Loucy (cell line): Measurements from ENCODE around the gene EML2.

ENCODE experiments used
- EZH2phosphoT487 ChIP-seq: fragments of 200-600 bp; IDR thresholded peaks from 2 replicates; pipeline ENCODE4 v1.6.1; 2018; ENCODE audit warnings: antibody characterized with exemption, mild to moderate bottlenecking, moderate library complexity, borderline replicate concordance
- TF ChIP-seq, protein P1 (sequence below): fragments of 200-600 bp; sonication (generic); conservative IDR thresholded peaks from 2 replicates; pipeline ENCODE4 v1.5.1; 2014; ENCODE audit warnings: mild to moderate bottlenecking, antibody characterized with exemption, low read length

DNA sequence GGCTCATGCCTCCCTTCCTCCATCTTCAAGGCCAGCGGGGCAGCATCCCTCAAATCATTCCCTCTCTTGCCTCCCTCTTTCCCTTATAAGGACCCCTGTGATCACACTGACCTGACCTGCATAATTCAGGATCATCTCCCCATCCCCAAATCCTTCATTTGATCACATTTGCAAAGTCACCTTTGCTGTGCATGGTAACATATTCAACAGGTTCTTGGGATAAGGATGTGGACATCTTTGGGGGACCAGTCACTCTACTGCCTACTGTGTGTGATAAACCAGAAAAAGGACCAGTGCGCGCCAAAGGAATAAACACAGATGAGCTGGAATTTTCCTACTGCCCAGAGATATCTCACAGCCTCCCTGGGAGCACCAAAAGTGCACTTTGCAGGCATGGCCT lies 62.5 kb downstream of the EML2 start:
- TF ChIP-seq, protein P1, sequence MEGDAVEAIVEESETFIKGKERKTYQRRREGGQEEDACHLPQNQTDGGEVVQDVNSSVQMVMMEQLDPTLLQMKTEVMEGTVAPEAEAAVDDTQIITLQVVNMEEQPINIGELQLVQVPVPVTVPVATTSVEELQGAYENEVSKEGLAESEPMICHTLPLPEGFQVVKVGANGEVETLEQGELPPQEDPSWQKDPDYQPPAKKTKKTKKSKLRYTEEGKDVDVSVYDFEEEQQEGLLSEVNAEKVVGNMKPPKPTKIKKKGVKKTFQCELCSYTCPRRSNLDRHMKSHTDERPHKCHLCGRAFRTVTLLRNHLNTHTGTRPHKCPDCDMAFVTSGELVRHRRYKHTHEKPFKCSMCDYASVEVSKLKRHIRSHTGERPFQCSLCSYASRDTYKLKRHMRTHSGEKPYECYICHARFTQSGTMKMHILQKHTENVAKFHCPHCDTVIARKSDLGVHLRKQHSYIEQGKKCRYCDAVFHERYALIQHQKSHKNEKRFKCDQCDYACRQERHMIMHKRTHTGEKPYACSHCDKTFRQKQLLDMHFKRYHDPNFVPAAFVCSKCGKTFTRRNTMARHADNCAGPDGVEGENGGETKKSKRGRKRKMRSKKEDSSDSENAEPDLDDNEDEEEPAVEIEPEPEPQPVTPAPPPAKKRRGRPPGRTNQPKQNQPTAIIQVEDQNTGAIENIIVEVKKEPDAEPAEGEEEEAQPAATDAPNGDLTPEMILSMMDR = no peak
- no peak for TF ChIP-seq EZH2phosphoT487
